Endothelial cell of umbilical vein (primary cell): ENCODE results near the gene ALDOC. TPM values are rescaled to one million over a fixed set of nuclear protein-coding genes. Genes with fewer than 3 reads are reported as not detected.

ENCODE experiments used
- BruUV-seq: library from RNA; stranded (reverse); fragments of 400-500 nt; replicated peaks from 2 replicates; lab custom pipeline; 2021; lab: Mats Ljungman, UMichigan
- CTCF ChIA-PET: fragments of 300-600, 350-600 bp; sonication (Branson Sonifier 250); formaldehyde crosslinking; loops from one replicate; lab custom pipeline; 2021; ENCODE audit warnings: antibody characterized with exemption, inconsistent platforms; lab: Charles Lee
- POLR2A ChIA-PET: fragments of 300-600, 350-600 bp; sonication (Branson Sonifier 250); formaldehyde crosslinking; loops from one replicate; lab custom pipeline; 2021; ENCODE audit warnings: antibody characterized with exemption, inconsistent platforms; lab: Charles Lee
- DNase-seq: peaks from one replicate; pipeline ENCODE4 v3.0.0-alpha.2; 2011; ENCODE audit warnings: low read depth, low spot score
- FAIRE-seq: peaks from 2 replicates; lab custom pipeline; 2011; peaks lifted over from hg19 to GRCh38; lab: Jason Lieb, UNC
- H2AFZ ChIP-seq: 2 replicates; pipeline ENCODE4 v1.6.0; 2012; ENCODE audit warnings: low read depth, low read length, control low read depth, inconsistent platforms
- H3K27ac ChIP-seq: 2 replicates; pipeline ENCODE4 v1.5.1; 2011; ENCODE audit warnings: low read depth, mild to moderate bottlenecking, control low read depth, low read length, moderate library complexity; ENCODE audit not compliant: insufficient read depth
- H3K27me3 ChIP-seq, 2 experiments: 2 replicates each; pipeline versions ENCODE4 v1.6.0 to v1.6.1; 2011; ENCODE audit warnings: low read length in 2 of 2, mixed read lengths in 1 of 2; ENCODE audit not compliant: control insufficient read depth in 2 of 2, insufficient read depth in 2 of 2
- H3K36me3 ChIP-seq, 2 experiments: 2 replicates in 1 of 2; 3 replicates in 1 of 2; pipeline ENCODE4 v1.5.1; 2011; ENCODE audit warnings: low read length in 2 of 2, mild to moderate bottlenecking in 1 of 2, moderate library complexity in 1 of 2; ENCODE audit not compliant: control insufficient read depth in 2 of 2, insufficient read depth in 2 of 2; ENCODE audit errors: extremely low read depth in 1 of 2
- H3K4me1 ChIP-seq: 3 replicates; pipeline ENCODE4 v1.5.1; 2011; ENCODE audit warnings: mild to moderate bottlenecking, low read length; ENCODE audit not compliant: control insufficient read depth, insufficient read depth; ENCODE audit errors: extremely low read depth
- H3K4me2 ChIP-seq: 2 replicates; pipeline ENCODE4 v1.6.1; 2011; ENCODE audit warnings: low read length, control low read depth, mixed read lengths; ENCODE audit not compliant: insufficient read depth
- H3K4me3 ChIP-seq, 3 experiments: fragments of 200-600 bp in 1 of 3; sonication (generic), shearing (Covaris generic) in 1 of 3; replicated peaks in 1 of 3; 2 replicates each; pipeline ENCODE4 v1.5.1; 2011 to 2016; ENCODE audit warnings: control low read depth in 3 of 3, low read length in 3 of 3, mild to moderate bottlenecking in 2 of 3, inconsistent platforms in 1 of 3, low read depth in 1 of 3, moderate library complexity in 1 of 3; ENCODE audit not compliant: insufficient read depth in 1 of 3
- H3K79me2 ChIP-seq: 2 replicates; pipeline ENCODE4 v1.6.0; 2012; ENCODE audit warnings: low read length, inconsistent platforms; ENCODE audit not compliant: control insufficient read depth, insufficient read depth
- H3K9ac ChIP-seq: replicated peaks from 2 replicates; pipeline ENCODE3; 2011; ENCODE audit warnings: low read length, control low read depth; ENCODE audit not compliant: insufficient read depth; ENCODE audit errors: extremely low read depth
- H3K9me1 ChIP-seq: replicated peaks from 3 replicates; pipeline ENCODE4 v1.6.0; 2011; ENCODE audit warnings: mild to moderate bottlenecking, low read length; ENCODE audit not compliant: control insufficient read depth, insufficient read depth; ENCODE audit errors: extremely low read depth
- H3K9me3 ChIP-seq: replicated peaks from 2 replicates; pipeline ENCODE4 v1.5.1; 2012; ENCODE audit warnings: low read length, inconsistent platforms; ENCODE audit not compliant: control insufficient read depth, insufficient read depth
- H4K20me1 ChIP-seq: replicated peaks from 2 replicates; pipeline ENCODE3; 2011; ENCODE audit warnings: mild to moderate bottlenecking, low read length; ENCODE audit not compliant: control insufficient read depth, insufficient read depth; ENCODE audit errors: extremely low read depth
- EZH2 ChIP-seq: IDR thresholded peaks from 2 replicates; pipeline ENCODE4 v1.6.1; 2012; ENCODE audit warnings: borderline replicate concordance, low read depth, mild to moderate bottlenecking, moderate library complexity, low read length, inconsistent platforms; ENCODE audit not compliant: severe bottlenecking
- FOS ChIP-seq: IDR thresholded peaks from 2 replicates; pipeline ENCODE4 v1.6.1; 2011; ENCODE audit warnings: mild to moderate bottlenecking, low read length, moderate library complexity, borderline replicate concordance; ENCODE audit not compliant: insufficient read depth
- POLR2A ChIP-seq: IDR thresholded peaks from 2 replicates; pipeline ENCODE4 v1.6.1; 2012; ENCODE audit warnings: low read depth, mild to moderate bottlenecking, control low read depth, low read length
- POLR2AphosphoS5 ChIP-seq: IDR thresholded peaks from 2 replicates; pipeline ENCODE4 v1.6.1; 2012; ENCODE audit warnings: low read depth, mild to moderate bottlenecking, control low read depth, low read length, moderate library complexity; ENCODE audit not compliant: insufficient read depth
- dilution Hi-C: fragments of 300-500 bp; cut with MboI; formaldehyde crosslinking; loops from one replicate; pipeline ENCODE4 v1.15.0; 2019; ENCODE audit warnings: low sequenced_read_pairs; ENCODE audit not compliant: extremely low pct_ligation_motif_present
- intact Hi-C: fragments of 100-400 bp; cut with micrococcal nuclease; formaldehyde crosslinking; loops from one replicate; pipeline ENCODE4 v1.10.0; 2022
- polyA plus RNA-seq, 4 experiments: library from polyadenylated mRNA; depleted of rRNA in 3 of 4; stranded (reverse) in 3 of 4; unstranded in 1 of 4; fragments of >200 nt; gene quantifications; 2 replicates each; pipeline versions ENCODE4 v1.2.1 to v1.2.3, GENCODE V29; 2011 to 2012; ENCODE audit warnings: missing spikeins in 1 of 4
- total RNA-seq: library from RNA; stranded (reverse); gene quantifications from 2 replicates; pipeline ENCODE4 v1.2.3, GENCODE V29; 2021
- TF ChIP-seq, protein P1 (sequence below), 2 donors: IDR thresholded peaks; 1 replicate in 1 of 2; 2 replicates in 1 of 2; pipeline ENCODE4 v1.5.1; 2011; ENCODE audit warnings: low read length in 2 of 2, mild to moderate bottlenecking in 2 of 2, moderate library complexity in 2 of 2, control low read depth in 1 of 2, inconsistent platforms in 1 of 2, low read depth in 1 of 2; ENCODE audit not compliant: insufficient read depth in 1 of 2; ENCODE audit errors: extremely low read depth in 1 of 2
- TF ChIP-seq, protein P2 (sequence below): IDR thresholded peaks from 2 replicates; pipeline ENCODE4 v1.6.1; 2011; ENCODE audit not compliant: insufficient read depth, insufficient read length

The ALDOC gene
- total and polyA plus RNA-seq, 2 donors (not counting 3 experiments of a cell fraction or from before 2014, with no cell fraction given): 7.2 to 18.9 TPM

- no peaks in the 10 kb centered on the region for H3K27me3 ChIP-seq
- H3K36me3 ChIP-seq: peaks cover 8 to 16% of the 10 kb centered on the region in 2 experiments
- CTCF ChIA-PET: interaction anchor here (1.3 to 1.5 kb wide), 2 partner anchors 15 to 16 kb away, joined by 3 to 4 read pairs; partner anchors contain the start of gene PIGS
- dilution Hi-C loops (no loop called here), intact Hi-C loops (no loop called here)
- H3K4me3 ChIP-seq: no peak overlapping the region
- H3K9me1 ChIP-seq: no peaks in the 10 kb centered on the region
- H2AFZ ChIP-seq: no peak overlapping the region
- POLR2A ChIA-PET: no interaction called here
- no peaks in the 10 kb centered on the region for H3K79me2 ChIP-seq
- FAIRE-seq: no peak
- no peak for DNase-seq
- TF ChIP-seq, protein P1, sequence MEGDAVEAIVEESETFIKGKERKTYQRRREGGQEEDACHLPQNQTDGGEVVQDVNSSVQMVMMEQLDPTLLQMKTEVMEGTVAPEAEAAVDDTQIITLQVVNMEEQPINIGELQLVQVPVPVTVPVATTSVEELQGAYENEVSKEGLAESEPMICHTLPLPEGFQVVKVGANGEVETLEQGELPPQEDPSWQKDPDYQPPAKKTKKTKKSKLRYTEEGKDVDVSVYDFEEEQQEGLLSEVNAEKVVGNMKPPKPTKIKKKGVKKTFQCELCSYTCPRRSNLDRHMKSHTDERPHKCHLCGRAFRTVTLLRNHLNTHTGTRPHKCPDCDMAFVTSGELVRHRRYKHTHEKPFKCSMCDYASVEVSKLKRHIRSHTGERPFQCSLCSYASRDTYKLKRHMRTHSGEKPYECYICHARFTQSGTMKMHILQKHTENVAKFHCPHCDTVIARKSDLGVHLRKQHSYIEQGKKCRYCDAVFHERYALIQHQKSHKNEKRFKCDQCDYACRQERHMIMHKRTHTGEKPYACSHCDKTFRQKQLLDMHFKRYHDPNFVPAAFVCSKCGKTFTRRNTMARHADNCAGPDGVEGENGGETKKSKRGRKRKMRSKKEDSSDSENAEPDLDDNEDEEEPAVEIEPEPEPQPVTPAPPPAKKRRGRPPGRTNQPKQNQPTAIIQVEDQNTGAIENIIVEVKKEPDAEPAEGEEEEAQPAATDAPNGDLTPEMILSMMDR (IDR thresholded peaks at IDR 0.05; ENCODE audit: extremely low read depth in 1 of 2, insufficient read depth in 1 of 2, low read depth in 1 of 2, low read length in 2 of 2): no peak
- TF ChIP-seq EZH2 (no peak), POLR2A (no peak), POLR2AphosphoS5 (no peak), FOS (no peak)
- TF ChIP-seq, protein P2, sequence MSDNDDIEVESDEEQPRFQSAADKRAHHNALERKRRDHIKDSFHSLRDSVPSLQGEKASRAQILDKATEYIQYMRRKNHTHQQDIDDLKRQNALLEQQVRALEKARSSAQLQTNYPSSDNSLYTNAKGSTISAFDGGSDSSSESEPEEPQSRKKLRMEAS: no peak
- H3K4me1 ChIP-seq: peaks cover 6% of the 10 kb centered on the region
- H3K27ac ChIP-seq: no peak overlapping the region
- no peak overlapping the region for H3K4me2 ChIP-seq
- no peaks in the 10 kb centered on the region for H4K20me1 ChIP-seq
- BruUV-seq: no TSS peak
- H3K9me3 ChIP-seq: no peaks in the 10 kb centered on the region
- no peak overlapping the region for H3K9ac ChIP-seq
Measured at GRCh38 chr17:28555022-28555421, 21.7 kb downstream of the ALDOC start.
